PFSK-1 (cell line): ENCODE data around the gene RAB3C.

Experiments used
- FOXP2 ChIP-seq: optimal IDR thresholded peaks from 2 replicates; pipeline ENCODE3; 2011; ENCODE audit warnings: borderline replicate concordance, control low read depth, inconsistent platforms; ENCODE audit not compliant: insufficient read depth; ENCODE audit errors: extremely low read length, extremely low read depth
- POLR2AphosphoS5 ChIP-seq: IDR thresholded peaks from 2 replicates; pipeline ENCODE4 v1.6.1; 2012; ENCODE audit warnings: low read depth, mild to moderate bottlenecking, control low read depth, low read length, moderate library complexity
- SIN3A ChIP-seq: IDR thresholded peaks from 2 replicates; pipeline ENCODE4 v1.6.1; 2012; ENCODE audit warnings: mild to moderate bottlenecking, low read length, moderate library complexity, borderline replicate concordance; ENCODE audit not compliant: insufficient read depth
- TAF1 ChIP-seq: IDR thresholded peaks from 2 replicates; pipeline ENCODE4 v1.6.1; 2012; ENCODE audit warnings: low read length, control low read depth, borderline replicate concordance; ENCODE audit not compliant: insufficient read depth
- TF ChIP-seq, protein P1 (sequence below), 2 experiments: IDR thresholded peaks; 2 replicates each; pipeline versions ENCODE4 v1.6.1 to v1.8.0; 2011 to 2012; ENCODE audit warnings: low read depth in 2 of 2, low read length in 2 of 2, control low read depth in 1 of 2, inconsistent platforms in 1 of 2, mild to moderate bottlenecking in 1 of 2, moderate library complexity in 1 of 2; ENCODE audit not compliant: insufficient read depth in 1 of 2

The RAB3C gene

DNA sequence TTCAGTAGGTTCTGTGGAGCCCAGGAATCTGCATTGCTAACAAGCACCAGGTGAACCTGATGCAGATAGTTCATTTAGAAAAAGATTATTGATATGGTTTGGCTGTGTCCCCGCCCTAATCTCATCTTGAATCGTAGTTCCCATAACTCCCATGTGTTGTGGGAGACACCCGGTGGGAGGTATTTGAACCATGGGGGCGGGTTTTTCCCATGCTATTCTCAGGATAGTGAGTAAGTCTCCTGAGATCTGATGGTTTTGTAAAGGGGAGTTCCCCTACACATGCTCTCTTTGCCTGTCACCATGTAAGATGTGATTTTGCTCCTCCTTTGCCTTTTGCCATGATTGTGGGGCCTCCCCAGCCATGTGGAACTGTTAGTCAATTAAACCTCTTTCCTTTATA is 212.0 kb downstream of the RAB3C start:
- no peak for TF ChIP-seq TAF1
- TF ChIP-seq, protein P1, sequence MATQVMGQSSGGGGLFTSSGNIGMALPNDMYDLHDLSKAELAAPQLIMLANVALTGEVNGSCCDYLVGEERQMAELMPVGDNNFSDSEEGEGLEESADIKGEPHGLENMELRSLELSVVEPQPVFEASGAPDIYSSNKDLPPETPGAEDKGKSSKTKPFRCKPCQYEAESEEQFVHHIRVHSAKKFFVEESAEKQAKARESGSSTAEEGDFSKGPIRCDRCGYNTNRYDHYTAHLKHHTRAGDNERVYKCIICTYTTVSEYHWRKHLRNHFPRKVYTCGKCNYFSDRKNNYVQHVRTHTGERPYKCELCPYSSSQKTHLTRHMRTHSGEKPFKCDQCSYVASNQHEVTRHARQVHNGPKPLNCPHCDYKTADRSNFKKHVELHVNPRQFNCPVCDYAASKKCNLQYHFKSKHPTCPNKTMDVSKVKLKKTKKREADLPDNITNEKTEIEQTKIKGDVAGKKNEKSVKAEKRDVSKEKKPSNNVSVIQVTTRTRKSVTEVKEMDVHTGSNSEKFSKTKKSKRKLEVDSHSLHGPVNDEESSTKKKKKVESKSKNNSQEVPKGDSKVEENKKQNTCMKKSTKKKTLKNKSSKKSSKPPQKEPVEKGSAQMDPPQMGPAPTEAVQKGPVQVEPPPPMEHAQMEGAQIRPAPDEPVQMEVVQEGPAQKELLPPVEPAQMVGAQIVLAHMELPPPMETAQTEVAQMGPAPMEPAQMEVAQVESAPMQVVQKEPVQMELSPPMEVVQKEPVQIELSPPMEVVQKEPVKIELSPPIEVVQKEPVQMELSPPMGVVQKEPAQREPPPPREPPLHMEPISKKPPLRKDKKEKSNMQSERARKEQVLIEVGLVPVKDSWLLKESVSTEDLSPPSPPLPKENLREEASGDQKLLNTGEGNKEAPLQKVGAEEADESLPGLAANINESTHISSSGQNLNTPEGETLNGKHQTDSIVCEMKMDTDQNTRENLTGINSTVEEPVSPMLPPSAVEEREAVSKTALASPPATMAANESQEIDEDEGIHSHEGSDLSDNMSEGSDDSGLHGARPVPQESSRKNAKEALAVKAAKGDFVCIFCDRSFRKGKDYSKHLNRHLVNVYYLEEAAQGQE (IDR thresholded peaks at IDR 0.05; ENCODE audit: insufficient read depth in 1 of 2, low read depth in 2 of 2, low read length in 2 of 2): no peak
- no peak for TF ChIP-seq POLR2AphosphoS5
- TF ChIP-seq SIN3A: no peak
- no peak for TF ChIP-seq FOXP2

DNA sequence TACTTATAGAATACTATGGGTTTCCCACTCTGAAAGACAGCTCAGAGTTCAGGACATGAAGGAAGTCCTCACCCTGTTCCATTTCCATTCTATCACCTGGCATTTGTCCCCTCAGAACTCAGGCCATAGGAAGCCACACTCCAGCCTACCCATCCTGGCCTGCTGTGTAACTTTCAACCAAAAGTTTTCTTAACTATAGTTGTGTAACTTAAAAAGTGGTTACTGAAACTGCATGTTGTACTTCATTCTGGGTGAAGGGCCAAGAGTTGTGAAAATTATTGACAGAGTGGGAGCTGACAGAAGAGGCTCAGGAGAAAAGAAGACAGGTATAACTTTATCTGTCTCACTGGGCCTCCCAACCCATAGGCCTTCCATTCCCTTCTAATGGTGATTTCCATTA is 212.5 kb downstream of the RAB3C start:
- TF ChIP-seq, protein P1 (IDR thresholded peaks at IDR 0.05; ENCODE audit: insufficient read depth in 1 of 2, low read depth in 2 of 2, low read length in 2 of 2): no peak
- TF ChIP-seq SIN3A (no peak), POLR2AphosphoS5 (no peak), FOXP2 (no peak), TAF1 (no peak)

DNA sequence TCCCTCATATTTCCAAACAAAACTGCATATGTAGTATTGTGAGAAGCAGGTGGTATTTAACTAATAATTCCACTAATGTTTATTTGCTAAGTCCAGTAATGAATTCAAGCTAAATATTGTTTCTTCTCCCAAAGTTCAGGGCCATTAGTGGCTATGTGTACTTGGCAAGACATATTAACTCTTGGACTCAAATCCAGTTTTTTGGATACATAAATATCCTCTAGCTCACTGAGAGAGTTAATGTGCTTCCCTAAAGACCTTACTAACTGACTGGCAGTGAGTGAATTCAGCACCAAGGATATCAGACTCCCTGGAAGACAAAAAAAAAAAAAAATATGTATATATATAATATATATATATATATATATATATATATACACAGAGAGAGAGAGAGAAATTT is 214.1 kb downstream of the RAB3C start:
- TF ChIP-seq, protein P1 (IDR thresholded peaks at IDR 0.05; ENCODE audit: insufficient read depth in 1 of 2, low read depth in 2 of 2, low read length in 2 of 2): no peak
- TF ChIP-seq POLR2AphosphoS5 (no peak), FOXP2 (no peak), TAF1 (no peak), SIN3A (no peak)

DNA sequence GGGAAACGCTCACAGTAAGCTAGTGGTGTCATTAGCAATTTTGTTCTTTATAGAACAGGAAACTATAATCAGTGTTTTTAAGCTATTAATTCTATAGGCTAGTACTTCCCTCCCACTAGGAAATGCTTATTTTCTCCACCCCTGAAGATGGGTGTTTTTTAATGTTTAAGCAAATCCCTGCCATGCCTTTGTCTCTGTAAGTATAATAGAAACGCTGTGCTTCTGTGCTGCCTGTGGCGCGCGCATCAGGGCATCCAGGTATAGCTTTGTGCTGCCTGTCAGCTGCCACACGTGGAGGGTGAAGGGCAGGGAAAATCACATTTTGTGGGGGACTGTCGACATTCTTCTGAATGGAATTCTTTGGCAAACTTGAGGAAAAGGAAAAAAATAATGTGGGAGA is 217.5 kb downstream of the RAB3C start:
- TF ChIP-seq FOXP2: no peak
- TF ChIP-seq, protein P1 (IDR thresholded peaks at IDR 0.05; ENCODE audit: insufficient read depth in 1 of 2, low read depth in 2 of 2, low read length in 2 of 2): no peak
- TF ChIP-seq SIN3A: no peak
- TF ChIP-seq TAF1: no peak
- no peak for TF ChIP-seq POLR2AphosphoS5

DNA sequence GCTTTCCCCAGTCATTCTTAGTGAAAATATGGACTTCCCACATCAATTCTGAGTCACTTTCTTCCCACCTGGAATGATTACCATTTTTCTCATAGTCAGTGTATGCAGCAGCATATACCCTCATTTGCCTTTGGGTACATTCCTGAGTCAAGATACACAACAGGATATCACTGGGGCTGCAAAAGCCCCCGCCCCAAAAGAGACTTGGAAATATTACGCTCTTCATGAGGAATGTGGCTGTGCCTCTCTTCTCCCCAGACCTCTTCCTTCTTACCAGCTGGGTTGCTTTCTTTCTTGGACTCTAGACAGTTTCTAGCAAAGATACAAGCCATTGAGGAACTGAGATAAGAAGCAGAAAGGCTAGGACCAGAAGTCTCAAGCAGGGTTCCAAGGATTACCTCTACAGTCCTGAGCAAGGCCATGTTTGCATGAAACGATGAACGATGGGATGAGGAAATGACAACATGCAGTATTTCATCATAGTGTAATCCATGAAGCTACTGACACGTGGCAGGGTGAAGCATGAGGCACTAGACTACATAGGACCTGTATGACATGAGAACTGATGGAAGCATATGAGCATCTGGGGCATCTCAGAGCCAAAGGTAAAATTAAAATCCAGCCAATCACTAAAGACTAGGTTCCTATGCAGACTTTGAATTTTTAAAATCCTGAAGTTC is 218.1 kb downstream of the RAB3C start:
- TF ChIP-seq TAF1 (no peak), FOXP2 (no peak), SIN3A (no peak), POLR2AphosphoS5 (no peak)
- TF ChIP-seq, protein P1 (IDR thresholded peaks at IDR 0.05; ENCODE audit: insufficient read depth in 1 of 2, low read depth in 2 of 2, low read length in 2 of 2): no peak
